Stimulated activated naive CD8-positive, alpha-beta T cell treated with anti-CD3 and anti-CD28 coated beads, Interleukin-15, Interleukin-2, amounts not matched to agents 100 U/mL and 50 U/mL, for 24 hours (primary cell): ENCODE results near the gene SYP.
"Not testable (repeated sequence)": the region's sequence is repeated elsewhere in the genome, so short reads cannot be mapped to it uniquely, and the experiment has no call there.

ENCODE experiments used
- ATAC-seq: fragments of 150-1000 bp; cut with Tn5 transposase; one replicate; pipeline ENCODE4 v1.10.0; 2021
- DNase-seq: peaks from one replicate; pipeline ENCODE4 v3.0.0; 2021

SYP gene

DNA sequence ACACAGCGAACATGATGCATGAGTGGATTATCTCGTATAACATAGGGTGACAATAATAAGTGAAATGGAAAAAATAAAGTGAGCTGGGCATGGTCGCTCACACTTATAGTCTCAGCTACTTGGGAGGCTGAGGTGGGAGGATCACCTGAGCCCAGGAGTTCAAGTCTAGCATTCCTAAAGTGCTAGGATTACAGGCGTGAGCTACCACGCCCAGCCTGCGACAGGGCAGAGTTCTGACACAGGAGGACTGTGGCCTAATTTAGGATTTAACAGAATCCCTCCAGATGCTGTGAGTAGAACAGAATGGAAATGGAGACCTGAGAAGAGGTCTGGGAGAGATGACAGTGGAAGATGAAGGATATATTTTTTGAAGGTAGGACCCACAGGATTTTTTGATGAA lies 10.4 kb downstream of the SYP start:
- ATAC-seq (no peak), DNase-seq (no peak)

DNA sequence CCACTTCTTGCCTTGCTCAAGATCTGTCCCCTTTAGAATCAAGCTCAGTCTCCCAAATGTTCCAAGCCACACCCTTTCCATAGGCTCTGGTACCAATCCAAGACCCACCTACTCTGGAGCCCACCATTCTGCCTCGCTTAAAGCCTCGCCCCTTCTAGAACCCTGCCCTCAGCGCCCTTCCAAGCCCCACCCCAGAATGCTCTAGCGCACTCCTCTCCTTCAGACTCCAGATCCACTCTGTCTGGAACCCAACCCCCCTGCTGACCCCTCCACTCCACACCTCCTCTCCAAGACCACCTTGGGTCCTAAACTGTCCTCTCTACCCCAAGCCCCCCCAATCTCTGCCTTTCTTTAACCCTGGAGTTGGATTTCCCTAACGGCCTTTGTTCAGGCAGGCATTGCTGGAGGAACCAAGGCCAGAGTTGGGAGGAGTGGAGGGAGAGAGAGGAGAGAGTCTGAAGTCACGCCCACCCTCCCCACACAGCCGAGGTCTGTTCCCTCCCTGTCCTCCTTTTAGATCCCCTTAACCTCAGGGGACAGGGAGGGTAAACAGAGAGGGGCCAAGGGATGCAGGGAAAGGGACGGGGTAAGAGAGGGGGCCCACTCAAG lies 11.4 kb downstream of the SYP start:
- no peak for ATAC-seq
- DNase-seq = no peak

GRCh38 chrX:49187526-49187925 lies 12.5 kb downstream of the SYP start:
- ATAC-seq (no peak), DNase-seq (no peak)

- ATAC-seq (no peak), DNase-seq (no peak)
Observed at GRCh38 chrX:49187028-49187394, 13.0 kb downstream of the SYP start.

GRCh38 chrX:49186125-49187027 lies 13.6 kb downstream of the SYP start, which contains the start of gene PRICKLE3:
TSS of gene PRICKLE3 (minus strand) at chrX:49186373. CDS start at chrX:49186297, 76 bp downstream.
- ATAC-seq = peak; percentile 11
- DNase-seq = peak; percentile 83

DNA sequence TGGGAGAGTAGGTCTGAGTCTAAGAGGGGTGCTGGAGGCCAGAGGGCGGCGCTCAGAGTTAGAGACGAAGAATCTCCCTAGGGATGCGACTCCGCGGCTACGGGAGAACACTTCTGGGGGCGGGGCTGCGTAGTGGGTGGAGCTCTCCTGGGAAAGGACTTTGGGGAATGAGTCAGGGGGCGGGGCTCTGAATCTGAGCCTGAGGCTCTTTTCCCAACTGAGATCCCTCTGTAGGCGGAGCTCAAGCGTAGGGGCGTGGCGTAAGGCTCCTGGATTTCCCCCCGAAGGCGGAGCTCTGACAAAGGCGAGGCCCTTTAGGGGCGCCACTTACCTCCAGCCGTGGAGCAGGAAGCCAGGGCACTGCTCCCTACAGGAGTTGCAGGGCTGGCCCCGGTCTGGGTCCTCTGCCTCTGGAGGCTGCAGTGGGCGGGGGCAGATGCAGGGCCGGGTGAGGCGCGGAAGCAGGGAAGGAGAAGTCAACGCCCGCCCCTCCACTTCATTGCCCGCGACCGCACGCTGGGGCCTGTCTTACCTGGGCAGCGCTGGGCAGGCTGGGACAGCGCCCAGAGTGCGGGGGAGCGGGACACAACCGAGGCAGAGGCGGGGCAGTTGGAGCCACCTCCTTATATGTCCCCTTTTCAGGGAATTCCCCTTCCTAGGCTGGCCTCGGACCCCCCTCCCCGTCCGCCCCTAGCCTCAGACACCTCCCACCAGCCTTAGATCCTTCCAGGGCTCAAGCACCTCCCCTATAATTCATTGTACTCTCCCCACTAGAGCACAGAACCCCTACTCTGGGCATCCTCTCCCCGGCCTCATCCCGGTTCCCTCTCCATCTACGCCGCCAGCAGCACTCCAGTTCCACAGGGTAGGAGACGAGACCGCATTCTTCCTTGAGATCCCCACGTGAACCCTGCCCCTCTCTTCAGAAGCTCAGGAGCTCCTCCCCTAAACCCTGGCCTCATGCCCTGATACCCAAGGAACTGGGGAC lies 15.4 kb downstream of the SYP start:
- DNase-seq = peak; percentile 54

GRCh38 chrX:49183701-49184281 lies 16.2 kb downstream of the SYP start:
- no peak for ATAC-seq
- DNase-seq = no peak

More for the DNA sequence above, 15.4 kb downstream of the SYP start:
- ATAC-seq = peak; percentile 67

DNA sequence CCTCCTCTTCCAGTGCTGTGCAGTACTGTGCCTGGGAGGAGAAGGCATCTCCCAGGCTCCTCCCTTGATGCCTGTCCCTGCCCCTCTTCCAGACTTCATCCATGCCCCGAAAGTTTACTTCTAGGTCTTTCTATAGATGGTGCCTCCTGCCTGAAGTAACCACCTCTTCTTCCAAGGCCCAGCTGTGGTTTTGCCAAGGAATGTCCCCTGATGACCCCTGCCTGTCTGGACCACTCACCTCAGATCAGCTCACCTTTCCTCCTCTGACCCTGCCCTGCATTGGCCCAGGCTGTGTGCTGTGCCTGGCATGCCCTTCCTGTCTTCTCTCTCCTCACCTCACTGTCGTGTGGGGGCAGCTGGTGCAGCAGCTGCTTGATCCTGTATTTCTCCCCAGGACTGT lies 20.6 kb downstream of the SYP start:
- ATAC-seq (no peak), DNase-seq (no peak)

DNA sequence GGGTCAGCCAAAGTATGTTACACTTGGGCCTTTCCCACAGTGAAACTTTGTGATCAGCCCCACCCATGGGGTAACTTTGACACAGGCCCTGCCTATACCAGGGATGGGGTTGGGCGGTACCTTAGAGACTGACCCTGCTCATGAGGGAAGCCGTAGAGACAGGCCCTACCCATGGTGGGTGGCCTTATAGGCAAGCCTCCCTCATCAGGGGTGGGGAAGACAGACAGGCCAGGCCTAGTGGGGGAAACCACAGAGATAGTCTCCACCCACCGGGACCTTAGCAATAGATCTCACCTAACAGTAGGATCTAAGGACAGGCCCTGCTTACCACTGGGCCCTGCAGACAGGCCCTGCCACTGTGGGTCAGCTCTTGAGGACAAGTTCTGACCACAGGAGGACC lies 21.5 kb downstream of the SYP start:
- ATAC-seq = no peak
- no peak for DNase-seq

GRCh38 chrX:49177873-49178480 lies 22.0 kb downstream of the SYP start:
- DNase-seq (no peak), ATAC-seq (no peak)

DNA sequence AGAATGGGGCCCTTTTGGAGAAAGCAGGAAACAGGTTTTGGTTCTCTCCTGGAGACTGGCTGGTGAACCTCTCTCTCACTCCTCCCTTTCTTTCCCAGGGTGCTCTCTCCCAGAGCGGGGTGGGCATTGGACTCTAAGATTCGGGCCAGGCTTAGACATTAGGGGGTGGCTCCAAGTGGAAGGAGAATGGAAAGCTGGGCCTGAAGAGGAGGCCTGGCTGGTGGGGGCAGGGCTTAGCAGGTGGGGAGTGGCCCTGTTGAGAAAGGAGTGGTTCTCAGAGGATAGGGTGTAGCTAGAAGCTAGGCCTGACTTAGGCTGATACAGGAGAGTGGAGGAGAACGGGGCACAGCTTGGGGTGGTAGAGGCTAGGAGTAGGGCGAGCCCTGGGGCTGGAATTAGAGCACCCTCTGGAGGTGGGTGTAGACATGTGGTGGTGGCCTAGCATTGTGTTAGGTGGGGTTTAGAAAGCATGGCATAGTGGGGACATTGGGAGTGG lies 22.6 kb downstream of the SYP start:
- peak; percentile 35 for ATAC-seq
- DNase-seq = no peak

- ATAC-seq (no peak), DNase-seq (no peak)
Observed at GRCh38 chrX:49176421-49177326, 23.3 kb downstream of the SYP start.

GRCh38 chrX:49175435-49176274 lies 24.3 kb downstream of the SYP start:
- ATAC-seq = no peak
- no peak for DNase-seq

DNA sequence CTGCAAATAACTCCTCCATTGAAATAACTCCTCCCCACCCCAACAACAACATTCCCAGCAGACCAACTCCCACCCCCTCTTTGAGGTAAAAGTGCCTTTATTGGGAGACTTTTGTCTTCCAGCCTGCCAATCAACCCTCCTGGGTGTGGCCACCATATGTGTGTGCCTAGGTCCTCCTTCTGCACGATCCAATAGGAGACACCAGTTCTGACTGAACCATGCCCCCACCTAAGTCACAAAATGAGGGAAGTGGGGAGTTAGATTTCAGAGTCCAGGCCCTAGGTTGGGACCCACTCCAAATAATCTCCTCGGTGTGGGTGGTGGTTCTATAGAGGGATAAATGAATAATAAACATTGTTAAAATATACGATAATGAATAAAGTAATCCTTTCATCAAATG lies 25.3 kb downstream of the SYP start:
- ATAC-seq = no peak
- no peak for DNase-seq

GRCh38 chrX:49173544-49173943 lies 26.4 kb downstream of the SYP start:
- DNase-seq, ATAC-seq: not testable (repeated sequence)

DNA sequence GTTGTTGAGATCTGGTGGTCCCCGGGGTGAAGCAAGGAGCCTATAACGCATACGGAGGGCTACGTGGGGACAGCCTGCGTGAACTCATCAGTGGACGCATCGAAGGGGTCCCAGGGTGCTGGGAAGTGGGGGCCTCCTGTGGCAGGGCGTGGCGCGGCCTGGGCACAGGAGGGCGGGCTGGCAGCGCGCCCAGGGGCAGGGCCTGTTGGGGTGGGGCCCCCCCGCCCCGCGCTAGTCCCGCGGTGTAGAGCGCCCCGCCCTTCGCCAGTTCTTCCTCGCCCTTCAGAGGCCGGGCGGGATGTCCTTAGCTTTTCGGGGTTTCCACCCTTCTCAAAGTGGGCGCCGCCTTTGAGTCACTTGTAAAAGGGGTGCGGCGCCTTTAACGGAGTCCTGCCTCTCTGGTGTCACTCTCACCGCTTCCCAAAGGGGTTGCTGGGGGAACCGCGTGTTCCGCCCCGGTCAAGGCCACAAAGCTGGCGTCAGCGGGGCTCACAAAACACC lies 27.7 kb downstream of the SYP start:
- DNase-seq = peak; percentile 80
- peak; percentile 82 for ATAC-seq

DNA sequence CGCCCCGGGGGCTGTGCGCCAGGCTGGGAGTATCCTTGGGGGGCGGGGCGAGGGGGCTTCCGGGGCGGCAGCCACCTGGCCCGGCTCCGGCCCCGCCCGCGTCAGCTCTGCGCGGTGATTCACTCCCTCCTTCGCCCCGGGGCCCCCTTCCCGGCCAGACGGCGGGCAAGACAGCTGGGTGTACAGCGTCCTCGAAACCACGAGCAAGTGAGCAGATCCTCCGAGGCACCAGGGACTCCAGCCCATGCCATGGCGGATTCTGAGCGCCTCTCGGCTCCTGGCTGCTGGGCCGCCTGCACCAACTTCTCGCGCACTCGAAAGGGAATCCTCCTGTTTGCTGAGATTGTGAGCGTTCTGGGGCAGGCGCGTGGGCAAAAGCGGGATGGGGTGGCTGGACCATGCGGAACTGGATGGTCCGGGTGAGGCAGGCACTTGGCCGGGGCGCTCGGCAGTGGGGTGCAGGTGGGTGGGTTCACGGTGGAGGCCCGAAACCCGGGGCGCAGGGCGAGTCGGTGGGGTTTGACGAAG lies 28.2 kb downstream of the SYP start, which contains the start of gene PLP2:
TSS of gene PLP2 (plus strand) at position 147 of the 528 bp plus-strand sequence. CDS start at position 250, 103 bp downstream.
- DNase-seq = peak; percentile 82

GRCh38 chrX:49167740-49168108 lies 32.3 kb downstream of the SYP start:
- DNase-seq (no peak), ATAC-seq (no peak)

More for the DNA sequence above, 28.2 kb downstream of the SYP start, which contains the start of gene PLP2:
- ATAC-seq = peak; percentile 67
